Endometrial microvascular endothelial cells (primary cell): ENCODE measurements around the gene CCDC146. TPM values are rescaled to one million over a fixed set of nuclear protein-coding genes. Genes with fewer than 3 reads are reported as not detected.
"Not testable (repeated sequence)": the region's sequence is repeated elsewhere in the genome, so short reads cannot be mapped to it uniquely, and the experiment has no call there.

Source experiments
- in situ Hi-C: cut with HindIII; loops from 2 replicates; pipeline ENCODE4 v1.10.0; 2017; ENCODE audit warnings: low sequenced_read_pairs, low pct_unique_long_range_greater_than_20kb; ENCODE audit errors: inconsistent ontology term
- total RNA-seq: library from RNA; depleted of rRNA; stranded (reverse); fragments of >200 nt; gene quantifications from one replicate; pipeline ENCODE4 v1.2.3, GENCODE V29; 2015; ENCODE audit errors: inconsistent ontology term

The CCDC146 gene
- 0.37 TPM for total RNA-seq

GRCh38 chr7:77121860-77122681 is at the start of gene CCDC146:
Gene CCDC146, plus strand, starts transcription at chr7:77122615. Its CDS starts 45,054 bp downstream, at chr7:77167669.
- in situ Hi-C loops: not testable (repeated sequence)

GRCh38 chr7:77074786-77075396 is 47.5 kb upstream of the CCDC146 start:
- in situ Hi-C loops: not testable (repeated sequence)

- in situ Hi-C loops: not testable (repeated sequence)
Measured at GRCh38 chr7:77077060-77077459, 45.4 kb upstream of the CCDC146 start.

GRCh38 chr7:77079112-77079511 is 43.3 kb upstream of the CCDC146 start:
- in situ Hi-C loops: not testable (repeated sequence)

GRCh38 chr7:77079624-77080023 is 42.8 kb upstream of the CCDC146 start:
- in situ Hi-C loops: not testable (repeated sequence)

- in situ Hi-C loops: not testable (repeated sequence)
Measured at GRCh38 chr7:77080236-77080635, 42.2 kb upstream of the CCDC146 start.

- in situ Hi-C loops: not testable (repeated sequence)
Measured at GRCh38 chr7:77082192-77082591, 40.2 kb upstream of the CCDC146 start.

GRCh38 chr7:77092301-77092700 is 30.1 kb upstream of the CCDC146 start:
- in situ Hi-C loops: not testable (repeated sequence)

- in situ Hi-C loops: not testable (repeated sequence)
Measured at GRCh38 chr7:77100501-77100900, 21.9 kb upstream of the CCDC146 start.

- in situ Hi-C loops: not testable (repeated sequence)
Measured at GRCh38 chr7:77101187-77101586, 21.2 kb upstream of the CCDC146 start.

GRCh38 chr7:77102671-77103070 is 19.7 kb upstream of the CCDC146 start:
- in situ Hi-C loops: not testable (repeated sequence)

- in situ Hi-C loops: not testable (repeated sequence)
Measured at GRCh38 chr7:77105904-77106303, 16.5 kb upstream of the CCDC146 start.

- in situ Hi-C loops: not testable (repeated sequence)
Measured at GRCh38 chr7:77107659-77108058, 14.8 kb upstream of the CCDC146 start.

GRCh38 chr7:77108362-77108761 is 14.1 kb upstream of the CCDC146 start:
- in situ Hi-C loops: not testable (repeated sequence)

- in situ Hi-C loops: not testable (repeated sequence)
Measured at GRCh38 chr7:77112719-77113306, 9.6 kb upstream of the CCDC146 start.

GRCh38 chr7:77125486-77125885 is 3.1 kb downstream of the CCDC146 start:
- in situ Hi-C loops: not testable (repeated sequence)

- in situ Hi-C loops: not testable (repeated sequence)
Measured at GRCh38 chr7:77127009-77127408, 4.6 kb downstream of the CCDC146 start.

- in situ Hi-C loops: not testable (repeated sequence)
Measured at GRCh38 chr7:77128582-77129410, 6.4 kb downstream of the CCDC146 start.

- in situ Hi-C loops: not testable (repeated sequence)
Measured at GRCh38 chr7:77131781-77132180, 9.4 kb downstream of the CCDC146 start.
